Astrocyte of the hippocampus (primary cell): Measurements from ENCODE around the gene SEMA6A.

Source experiments
- DNase-seq: peaks from one replicate; pipeline ENCODE4 v3.0.0; 2011; ENCODE audit warnings: low read depth, low spot score

SEMA6A gene

GRCh38 chr5:116577064-116577788 is 2.6 kb upstream of the SEMA6A start:
- DNase-seq = no peak

- peak; percentile 93 for DNase-seq
Measured at GRCh38 chr5:116576053-116576713, 1.6 kb upstream of the SEMA6A start.

GRCh38 chr5:116575326-116576052 is 866 bp upstream of the SEMA6A start:
- DNase-seq = peak; percentile 48

- peak; percentile 59 for DNase-seq
Measured at GRCh38 chr5:116573702-116574366, 789 bp downstream of the SEMA6A start.

GRCh38 chr5:116573279-116573701 is 1.3 kb downstream of the SEMA6A start:
- DNase-seq = peak; percentile 61

- DNase-seq = peak; percentile 66
Measured at GRCh38 chr5:116572350-116573278, 2.0 kb downstream of the SEMA6A start.

GRCh38 chr5:116571568-116572349 is 2.9 kb downstream of the SEMA6A start:
- DNase-seq = peak; percentile 45

GRCh38 chr5:116569999-116570398 is 4.6 kb downstream of the SEMA6A start:
- no peak for DNase-seq

- no peak for DNase-seq
Measured at GRCh38 chr5:116567106-116567505, 7.5 kb downstream of the SEMA6A start.

GRCh38 chr5:116566251-116566650 is 8.4 kb downstream of the SEMA6A start:
- DNase-seq = no peak

- DNase-seq = no peak
Measured at GRCh38 chr5:116564756-116565490, 9.7 kb downstream of the SEMA6A start.

- DNase-seq = no peak
Measured at GRCh38 chr5:116564312-116564711, 10.3 kb downstream of the SEMA6A start.

- no peak for DNase-seq
Measured at GRCh38 chr5:116563736-116564308, 10.8 kb downstream of the SEMA6A start.

GRCh38 chr5:116562669-116563068 is 12.0 kb downstream of the SEMA6A start:
- DNase-seq = no peak

- no peak for DNase-seq
Measured at GRCh38 chr5:116561658-116562057, 13.0 kb downstream of the SEMA6A start.

GRCh38 chr5:116559673-116560164 is 14.9 kb downstream of the SEMA6A start:
- DNase-seq = no peak

- DNase-seq = no peak
Measured at GRCh38 chr5:116559239-116559638, 15.4 kb downstream of the SEMA6A start.

GRCh38 chr5:116557669-116558271 is 16.9 kb downstream of the SEMA6A start:
- peak; percentile 40 for DNase-seq
